KG1 (cell line): Measurements from ENCODE around the gene SURF2.

Experiments
- DNase-seq: peaks from one replicate; lab custom pipeline; 2025; lab: John Stamatoyannopoulos, UW

SURF2 gene

DNA sequence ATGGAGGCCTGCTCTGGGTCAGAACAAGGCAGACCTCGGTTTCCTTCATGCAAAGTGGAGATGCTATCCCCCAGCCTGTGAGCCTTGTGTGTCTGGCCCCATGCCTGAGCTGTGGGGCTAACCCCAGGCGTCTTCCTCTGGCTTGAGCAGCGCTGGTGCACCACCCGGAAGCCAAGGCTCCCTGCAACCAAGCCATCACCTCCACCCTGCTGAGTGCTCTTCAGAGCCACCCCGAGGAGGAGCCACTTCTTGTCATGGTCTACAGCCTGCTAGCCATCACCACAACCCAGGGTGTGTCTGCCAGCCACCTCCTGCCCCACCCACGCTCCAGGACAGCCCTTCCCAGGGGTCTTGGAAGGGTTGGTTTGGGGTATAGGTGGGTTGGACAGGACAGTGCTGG lies 45.2 kb downstream of the SURF2 start:
- no peak for DNase-seq

DNA sequence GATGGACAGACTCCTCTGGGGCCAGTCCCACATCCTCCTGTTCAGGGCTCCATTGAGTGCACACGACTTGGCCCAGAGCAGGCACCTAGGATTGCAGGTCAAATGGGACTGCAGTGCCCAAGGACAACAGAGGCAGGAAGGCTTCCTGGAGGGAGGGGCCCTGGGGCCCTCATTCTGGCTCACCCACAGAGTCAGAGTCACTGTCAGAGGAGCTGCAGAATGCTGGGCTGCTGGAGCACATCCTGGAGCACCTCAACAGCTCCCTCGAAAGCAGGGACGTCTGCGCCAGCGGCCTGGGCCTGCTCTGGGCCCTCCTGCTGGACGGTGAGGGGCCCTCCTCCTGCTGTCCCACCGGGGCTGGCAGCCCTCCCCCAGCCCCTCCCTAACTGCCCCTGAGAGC lies 46.3 kb downstream of the SURF2 start:
- no peak for DNase-seq

- DNase-seq: no peak
These were observed 47.6 kb downstream of the SURF2 start for GRCh38 chr9:133403766-133404453.

GRCh38 chr9:133404454-133405002 lies 48.2 kb downstream of the SURF2 start:
- no peak for DNase-seq

DNA sequence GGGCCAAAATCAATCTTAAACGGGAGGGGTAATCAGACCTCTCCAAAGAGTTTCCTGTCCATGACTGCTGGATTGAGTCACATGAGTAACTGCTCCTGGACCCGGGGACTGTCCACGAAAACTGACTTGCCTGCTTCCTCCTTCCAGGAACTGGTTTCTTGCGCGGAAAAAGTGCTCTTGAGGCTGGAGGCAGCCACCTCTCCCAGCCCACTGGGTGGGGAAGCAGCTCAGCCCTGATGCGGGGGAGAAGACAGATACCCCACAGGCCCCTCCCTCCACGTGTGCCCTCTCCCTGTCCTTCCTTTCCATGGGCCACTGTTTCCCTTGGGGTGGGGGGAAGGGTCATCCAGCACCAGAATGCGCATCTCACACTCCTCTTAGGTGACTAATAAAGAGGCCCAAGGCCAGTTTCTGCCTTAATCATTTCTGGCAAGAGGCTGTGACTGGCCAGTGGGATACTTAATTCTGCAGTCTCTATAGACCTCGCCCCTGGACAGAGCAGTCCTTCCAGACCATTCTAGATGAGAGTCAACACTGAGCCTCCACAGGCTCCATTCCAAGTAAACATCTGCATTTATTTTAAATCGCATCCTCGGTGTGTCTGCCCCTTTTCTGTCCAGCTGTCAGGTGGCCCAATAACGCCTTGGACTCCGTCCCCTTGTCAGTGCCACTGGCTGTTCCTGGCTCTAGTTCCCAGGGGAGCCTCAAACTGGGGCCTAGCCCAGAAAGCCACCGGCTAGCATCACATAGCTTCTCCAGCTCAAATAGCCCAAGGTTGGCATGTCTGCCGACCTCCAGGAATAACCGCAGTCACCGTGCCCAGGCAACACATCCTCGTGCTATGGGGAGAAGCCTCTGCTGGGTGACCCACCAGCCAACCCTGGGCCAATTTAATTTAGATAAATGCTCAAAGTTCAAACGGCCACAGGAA lies 49.4 kb downstream of the SURF2 start:
- DNase-seq: no peak

DNA sequence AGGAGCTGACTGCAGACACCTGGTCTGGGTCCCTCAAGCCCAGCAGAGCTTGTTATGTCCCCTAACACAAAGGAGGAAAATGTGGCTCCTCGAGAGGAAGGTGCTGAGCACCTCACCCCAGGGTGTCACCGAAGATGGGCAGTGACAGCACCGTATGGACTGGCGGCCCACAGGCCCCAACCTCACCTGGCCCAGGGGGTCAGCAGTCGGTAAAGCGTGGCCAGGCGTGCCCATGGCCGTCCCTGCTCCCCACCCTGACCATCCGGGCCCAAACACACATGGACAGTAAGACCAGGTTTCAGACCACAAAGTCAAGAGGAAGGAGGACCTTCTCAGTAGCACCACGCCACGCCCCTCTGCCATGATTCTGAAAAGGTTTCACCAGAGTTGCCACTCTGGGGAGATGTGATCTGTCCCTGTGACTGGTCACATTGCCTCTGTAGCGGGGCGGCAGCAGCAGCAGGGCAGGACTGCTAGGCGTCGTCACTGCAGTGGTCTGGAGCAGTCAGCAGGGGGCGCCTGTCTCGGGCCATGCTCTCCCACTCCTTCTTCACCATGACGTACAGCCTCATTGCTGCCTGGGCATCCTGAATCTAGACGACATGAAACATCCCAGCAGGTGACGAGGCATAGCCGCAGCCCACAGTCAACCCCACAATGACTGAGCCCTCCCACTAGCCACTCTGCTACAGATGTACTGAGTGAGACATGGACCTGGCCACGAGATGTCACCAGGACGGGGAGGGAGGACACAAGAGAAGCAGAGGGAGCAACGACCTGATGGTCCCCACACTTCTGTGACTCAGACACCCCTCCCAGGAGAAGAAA lies 50.3 kb downstream of the SURF2 start:
- peak; percentile 33 for DNase-seq

GRCh38 chr9:133408042-133408441 lies 51.7 kb downstream of the SURF2 start:
- DNase-seq: no peak
